Stomach (tissue), 9 donors: ENCODE data around the gene TSHZ1. TPM values are rescaled to one million over a fixed set of nuclear protein-coding genes. Genes with fewer than 3 reads are reported as not detected.

Experiments used
- DNase-seq, 2 donors: peaks; one replicate each; pipeline versions ENCODE4 v3.0.0 to v3.0.0-alpha.2; 2013 to 2019
- H3K27ac ChIP-seq, 5 donors: fragments of 200-600 bp in 4 of 5; sonication (generic) in 4 of 5; one replicate each; pipeline ENCODE4 v1.5.1; 2013 to 2019; ENCODE audit warnings: mild to moderate bottlenecking in 1 of 5, moderate library complexity in 1 of 5
- H3K27me3 ChIP-seq, 3 donors: fragments of 200-600 bp; sonication (generic); one replicate each; pipeline ENCODE4 v1.5.1; 2017 to 2019; ENCODE audit warnings: mixed run types in 1 of 3
- H3K36me3 ChIP-seq, 4 donors: fragments of 200-600 bp; sonication (generic); 1 replicate in 3 of 4; 2 replicates in 1 of 4; pipeline ENCODE4 v1.5.1; 2016 to 2019
- H3K4me1 ChIP-seq, 4 donors: fragments of 200-600 bp; sonication (generic); one replicate each; pipeline ENCODE4 v1.5.1; 2016 to 2019
- H3K4me3 ChIP-seq, 4 donors: fragments of 200-600 bp; sonication (generic) in 3 of 4; one replicate each; pipeline ENCODE4 v1.5.1; 2016 to 2019; ENCODE audit warnings: mild to moderate bottlenecking in 1 of 4
- H3K9me3 ChIP-seq, 4 donors: fragments of 200-600 bp; sonication (generic); one replicate each; pipeline ENCODE4 v1.5.1; 2016 to 2019
- EP300 ChIP-seq: sonication (generic); formaldehyde crosslinking; IDR thresholded peaks from one replicate; pipeline ENCODE4 v1.6.1; 2017; ENCODE audit warnings: antibody characterized with exemption
- POLR2A ChIP-seq, 4 donors: fragments of 450-650 bp; IDR thresholded peaks; one replicate each; pipeline ENCODE4 v1.6.1; 2016; ENCODE audit warnings: antibody characterized with exemption in 4 of 4, control low read depth in 2 of 4, mild to moderate bottlenecking in 1 of 4, moderate library complexity in 1 of 4
- POLR2AphosphoS5 ChIP-seq, 3 donors: sonication (generic); formaldehyde crosslinking; IDR thresholded peaks; one replicate each; pipeline ENCODE4 v1.6.1; 2016; ENCODE audit warnings: antibody characterized with exemption in 3 of 3
- WGBS, 5 donors: extraction: QIAGEN DNeasy Blood & Tissue Kit in 3 of 5; methylation state at CpG; one replicate each; pipeline versions ENCODE4 v1.1.5 to v1.1.7; 2013 to 2018; 5-methylcytosine and 5-hydroxymethylcytosine counted together
- intact Hi-C: fragments of 100-400 bp; cut with DNase I; formaldehyde crosslinking; loops from one replicate; pipeline ENCODE4 v1.15.1; 2023; ENCODE audit warnings: low total_unique reads
- polyA plus RNA-seq, 3 donors: library from polyadenylated mRNA; stranded (reverse); fragments of 200-250 nt; gene quantifications; one replicate each; pipeline ENCODE4 v1.2.3, GENCODE V29; 2013
- total RNA-seq, 5 donors: library from RNA; depleted of rRNA; stranded (reverse); fragments of >200 nt; gene quantifications; one replicate each; pipeline versions ENCODE4 v1.1.0 to v1.2.3, GENCODE V29; 2014 to 2016
- TF ChIP-seq, protein P1 (sequence below), 7 experiments: fragments of 450-650 bp in 4 of 7; fragments of 200-600 bp in 3 of 7; sonication (generic) in 3 of 7; IDR thresholded peaks; one replicate each; pipeline ENCODE4 v1.5.1; 2016 to 2019; ENCODE audit warnings: antibody characterized with exemption in 7 of 7, control low read depth in 2 of 7, mild to moderate bottlenecking in 1 of 7
- donor health status: healthy with polysubstance abuse.
- donor health status: Bipolar disorder and iron deficiency.
- donor health status: healthy.

The TSHZ1 gene
- total and polyA plus RNA-seq, 8 donors: 4.2 to 21.0 (median 8.2) TPM

DNA sequence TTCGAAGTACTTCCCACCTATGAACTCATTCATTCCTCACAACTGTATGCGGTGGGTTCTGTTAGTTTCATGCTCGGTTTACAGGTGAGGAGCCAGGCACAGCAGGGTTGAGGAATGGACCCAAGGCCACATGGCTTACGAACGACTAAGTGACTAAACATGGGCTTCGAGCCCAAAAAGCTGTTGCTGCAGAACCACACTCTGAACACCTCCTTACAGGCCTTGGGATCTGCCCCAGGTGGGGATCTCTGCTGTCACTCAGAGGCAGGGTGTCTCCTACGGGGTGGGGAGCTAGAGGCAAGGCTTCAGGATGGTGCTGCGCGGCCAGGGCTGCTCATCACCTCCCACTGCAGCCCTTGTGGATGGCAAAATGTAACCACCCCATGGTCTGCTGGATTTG lies 80.9 kb downstream of the TSHZ1 start:
- TF ChIP-seq POLR2A (IDR thresholded peaks at IDR 0.05): no peak
- TF ChIP-seq, protein P1, sequence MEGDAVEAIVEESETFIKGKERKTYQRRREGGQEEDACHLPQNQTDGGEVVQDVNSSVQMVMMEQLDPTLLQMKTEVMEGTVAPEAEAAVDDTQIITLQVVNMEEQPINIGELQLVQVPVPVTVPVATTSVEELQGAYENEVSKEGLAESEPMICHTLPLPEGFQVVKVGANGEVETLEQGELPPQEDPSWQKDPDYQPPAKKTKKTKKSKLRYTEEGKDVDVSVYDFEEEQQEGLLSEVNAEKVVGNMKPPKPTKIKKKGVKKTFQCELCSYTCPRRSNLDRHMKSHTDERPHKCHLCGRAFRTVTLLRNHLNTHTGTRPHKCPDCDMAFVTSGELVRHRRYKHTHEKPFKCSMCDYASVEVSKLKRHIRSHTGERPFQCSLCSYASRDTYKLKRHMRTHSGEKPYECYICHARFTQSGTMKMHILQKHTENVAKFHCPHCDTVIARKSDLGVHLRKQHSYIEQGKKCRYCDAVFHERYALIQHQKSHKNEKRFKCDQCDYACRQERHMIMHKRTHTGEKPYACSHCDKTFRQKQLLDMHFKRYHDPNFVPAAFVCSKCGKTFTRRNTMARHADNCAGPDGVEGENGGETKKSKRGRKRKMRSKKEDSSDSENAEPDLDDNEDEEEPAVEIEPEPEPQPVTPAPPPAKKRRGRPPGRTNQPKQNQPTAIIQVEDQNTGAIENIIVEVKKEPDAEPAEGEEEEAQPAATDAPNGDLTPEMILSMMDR (IDR thresholded peaks at IDR 0.05): no peak
- no peak for TF ChIP-seq POLR2AphosphoS5 (IDR thresholded peaks at IDR 0.05)
- intact Hi-C loops: no loop called here
- H3K27ac ChIP-seq: no peak overlapping the region
- H3K9me3 ChIP-seq: no peaks in the 10 kb centered on the region
- H3K36me3 ChIP-seq: peaks cover 15 to 25% (median 20%) of the 10 kb centered on the region in 4 donors
- no peaks in the 10 kb centered on the region for H3K4me1 ChIP-seq
- DNase-seq: no peak
- H3K27me3 ChIP-seq: no peaks in the 10 kb centered on the region
- 83 to 90% (median 88%) methylated on average over 9 of the region's 9 CpGs for WGBS, 5 donors
- H3K4me3 ChIP-seq: no peak overlapping the region

DNA sequence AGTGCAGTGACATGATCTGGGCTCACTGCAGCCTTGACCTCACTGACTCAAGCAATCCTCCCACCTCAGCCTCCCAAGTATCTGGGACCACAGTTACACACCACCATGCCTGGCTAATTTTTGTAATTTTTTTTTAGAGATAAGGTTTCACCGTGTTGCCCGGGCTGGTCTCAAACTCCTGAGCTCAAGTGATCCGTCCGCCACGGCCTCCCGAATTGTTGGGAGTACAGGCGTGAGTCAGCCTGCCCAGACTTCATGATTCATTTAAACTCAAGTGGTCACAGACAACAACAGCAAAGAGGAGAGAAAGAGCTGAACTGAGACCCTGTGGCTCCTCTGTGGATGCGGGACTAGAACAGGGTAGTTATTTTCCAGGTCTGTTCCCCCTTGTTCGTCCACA lies 83.0 kb downstream of the TSHZ1 start:
- no peak overlapping the region for H3K27ac ChIP-seq
- intact Hi-C loops: no loop called here
- H3K36me3 ChIP-seq: peaks cover 0 to 3% (median 0%) of the 10 kb centered on the region in 4 donors
- H3K4me1 ChIP-seq: no peaks in the 10 kb centered on the region
- DNase-seq: no peak
- WGBS, 5 donors: 89 to 96% (median 93%) methylated on average over 9 of the region's 9 CpGs
- TF ChIP-seq, protein P1 (IDR thresholded peaks at IDR 0.05): no peak
- no peak overlapping the region for H3K4me3 ChIP-seq
- no peaks in the 10 kb centered on the region for H3K27me3 ChIP-seq
- H3K9me3 ChIP-seq: no peaks in the 10 kb centered on the region

DNA sequence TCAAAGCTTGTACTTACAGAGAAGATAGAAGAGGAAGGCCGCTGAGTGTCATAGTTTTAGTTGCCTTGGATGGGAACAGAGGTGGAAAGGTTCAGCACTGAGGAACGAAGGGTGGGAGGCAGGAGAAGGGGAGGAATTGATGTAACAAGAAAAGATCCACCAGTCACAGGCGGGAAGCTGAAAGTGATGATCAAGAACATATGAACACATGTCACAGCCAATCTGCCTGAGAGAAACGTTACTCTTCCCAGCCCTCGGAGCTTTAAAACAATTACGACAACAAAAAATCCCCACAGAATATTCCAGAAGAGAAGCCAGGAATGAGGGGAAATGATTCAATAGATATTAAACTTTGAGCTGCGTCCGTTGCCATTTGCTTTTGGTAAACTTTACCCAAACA lies 87.1 kb downstream of the TSHZ1 start:
- H3K36me3 ChIP-seq: no peaks in the 10 kb centered on the region
- intact Hi-C loops: no loop called here
- no peaks in the 10 kb centered on the region for H3K27me3 ChIP-seq
- H3K27ac ChIP-seq: no peak overlapping the region
- no peaks in the 10 kb centered on the region for H3K4me1 ChIP-seq
- TF ChIP-seq POLR2AphosphoS5 (IDR thresholded peaks at IDR 0.05): no peak
- DNase-seq: peak in 1 of 2 donors; percentile 20
- H3K9me3 ChIP-seq: no peaks in the 10 kb centered on the region
- WGBS, 5 donors: 77 to 85% (median 82%) methylated on average over 8 of the region's 8 CpGs
- H3K4me3 ChIP-seq: no peak overlapping the region

DNA sequence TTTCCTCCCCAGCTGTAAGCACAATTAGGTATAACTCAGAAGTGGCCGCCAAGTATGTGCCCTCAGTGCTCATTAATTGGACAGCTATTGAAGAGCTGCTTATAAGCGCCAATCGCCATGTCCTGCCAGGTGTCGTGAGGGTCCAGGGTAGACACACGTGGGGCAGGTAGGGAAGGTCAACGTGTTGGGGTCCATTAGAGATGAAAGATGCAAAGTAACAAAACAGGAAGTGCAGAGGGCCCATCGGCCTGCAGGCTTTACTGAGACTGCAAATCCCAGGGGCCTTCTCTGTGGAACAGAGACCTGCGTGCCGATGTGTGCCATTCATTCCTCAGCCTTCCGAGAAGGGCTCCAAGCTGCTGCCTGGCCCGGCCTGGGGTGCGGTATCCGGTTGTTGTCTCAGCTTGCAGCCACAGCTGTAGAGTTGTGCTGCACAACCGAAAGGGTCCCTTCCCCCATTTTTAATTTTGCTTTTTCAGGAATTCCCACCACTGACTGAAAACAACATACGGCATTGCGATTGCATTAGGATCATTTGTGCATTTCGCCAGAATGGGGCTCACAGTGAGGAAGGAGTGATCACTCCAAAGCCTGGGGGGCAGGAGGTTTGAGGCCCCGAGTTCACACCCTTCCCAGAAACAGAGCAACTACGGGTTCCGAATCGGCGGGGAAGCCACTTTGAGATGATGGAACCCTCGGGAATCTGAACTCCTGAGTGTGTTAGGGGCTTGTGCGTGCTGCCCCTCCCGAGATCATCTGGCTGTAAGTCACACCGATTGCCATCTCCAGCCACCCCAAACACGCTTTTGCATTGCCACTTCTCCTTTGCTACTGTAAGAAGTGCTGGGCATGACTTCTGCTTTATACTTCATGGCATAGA lies 94.3 kb downstream of the TSHZ1 start:
- DNase-seq: no peak
- Histone ChIP-seq H3K27ac (no peak overlapping the region), H3K4me1 (no peaks in the 10 kb centered on the region), H3K9me3 (peaks cover 0 to 17% (median 3%) of the 10 kb centered on the region in 4 donors), H3K4me3 (no peak overlapping the region), H3K36me3 (no peaks in the 10 kb centered on the region), H3K27me3 (no peaks in the 10 kb centered on the region)
- 79 to 93% (median 85%) methylated on average over 26 to 27 of the region's 27 CpGs for WGBS, 5 donors
- TF ChIP-seq POLR2AphosphoS5 (IDR thresholded peaks at IDR 0.05) (no peak), POLR2A (IDR thresholded peaks at IDR 0.05) (no peak), EP300 (no peak)
- TF ChIP-seq, protein P1 (IDR thresholded peaks at IDR 0.05): no peak
- intact Hi-C loops: no loop called here

DNA sequence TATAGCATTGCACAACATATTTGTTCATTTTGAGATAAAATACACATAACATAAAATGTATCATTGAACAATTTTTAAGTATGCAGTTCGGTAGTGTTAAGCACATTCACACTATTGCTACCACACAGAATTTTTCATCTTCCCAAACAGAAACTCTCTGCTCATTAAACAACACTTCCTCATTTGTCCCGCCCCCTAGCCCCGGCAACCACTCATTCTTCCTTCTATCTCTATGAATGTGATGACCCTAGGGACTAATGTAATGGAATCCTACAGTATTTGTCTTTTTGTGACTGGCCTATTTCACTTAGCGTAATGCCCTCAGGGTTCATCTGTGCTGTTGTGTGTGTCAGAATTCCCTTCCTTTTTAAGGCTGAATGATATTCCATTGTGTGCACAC lies 95.4 kb downstream of the TSHZ1 start:
- H3K27me3 ChIP-seq: no peaks in the 10 kb centered on the region
- H3K9me3 ChIP-seq: peaks cover 0 to 17% (median 3%) of the 10 kb centered on the region in 4 donors
- intact Hi-C loops: no loop called here
- 89 to 95% (median 90%) methylated on average over 4 of the region's 4 CpGs for WGBS, 5 donors
- no peaks in the 10 kb centered on the region for H3K36me3 ChIP-seq
- DNase-seq: no peak
- no peaks in the 10 kb centered on the region for H3K4me1 ChIP-seq
- no peak overlapping the region for H3K27ac ChIP-seq
- no peak overlapping the region for H3K4me3 ChIP-seq
- TF ChIP-seq, protein P1 (IDR thresholded peaks at IDR 0.05): no peak
- TF ChIP-seq POLR2A (IDR thresholded peaks at IDR 0.05) (no peak), EP300 (no peak), POLR2AphosphoS5 (IDR thresholded peaks at IDR 0.05) (no peak)
